ENCODE results near the gene PIEZO2. TPM values are rescaled to one million over a fixed set of nuclear protein-coding genes. Genes with fewer than 3 reads are reported as not detected.

Gene PIEZO2
- polyA plus RNA-seq, 1 experiment: 2.8 TPM

GRCh38 chr18:10745219-10745618, 404.1 kb downstream of the PIEZO2 start:
- CTCF ChIA-PET: interaction anchor here (0.9 kb wide), 1 partner anchor 44 kb away, joined by 3 read pairs; no protein-coding TSS in a partner anchor
- DNase-seq (ENCODE audit: low read depth, low spot score): no peak
- no peaks in the 10 kb centered on the region for H3K27me3 ChIP-seq (ENCODE audit: control insufficient read depth, insufficient read depth, low read length)
- no peak overlapping the region for H3K4me3 ChIP-seq (ENCODE audit: low read depth, low read length)
- no peaks in the 10 kb centered on the region for H3K9me3 ChIP-seq (ENCODE audit: control insufficient read depth, insufficient read depth, low read length)
- POLR2A ChIA-PET: no interaction called here
- TF ChIP-seq CTCF (IDR thresholded peaks at IDR 0.05; ENCODE audit: low read depth, low read length): no peak
- no peak overlapping the region for H3K27ac ChIP-seq (ENCODE audit: low read depth, low read length)

DNA sequence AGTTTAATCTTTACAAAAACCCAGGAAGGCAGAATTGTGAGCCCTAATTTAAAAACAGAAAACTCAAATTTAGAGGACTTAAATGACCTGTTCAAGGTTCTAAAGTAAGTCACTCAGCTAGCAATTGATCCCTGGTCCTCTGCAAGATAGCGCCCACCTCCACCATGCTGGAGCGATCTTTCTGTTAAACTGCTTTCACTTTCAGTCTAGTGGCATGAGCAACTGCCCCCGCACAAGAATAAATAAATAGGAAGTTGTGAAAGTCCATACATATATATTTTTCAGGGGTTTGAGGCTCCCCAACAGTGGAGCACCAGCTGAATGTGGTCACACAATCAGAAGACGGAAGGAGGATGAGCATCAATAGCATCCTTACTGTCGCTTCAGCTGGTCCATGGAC, 405.6 kb downstream of the PIEZO2 start:
- H3K4me3 ChIP-seq (ENCODE audit: low read depth, low read length): no peak overlapping the region
- no peaks in the 10 kb centered on the region for H3K9me3 ChIP-seq (ENCODE audit: control insufficient read depth, insufficient read depth, low read length)
- DNase-seq (ENCODE audit: low read depth, low spot score): no peak
- no peaks in the 10 kb centered on the region for H3K27me3 ChIP-seq (ENCODE audit: control insufficient read depth, insufficient read depth, low read length)
- no peak for TF ChIP-seq CTCF (IDR thresholded peaks at IDR 0.05; ENCODE audit: low read depth, low read length)
- POLR2A ChIA-PET: no interaction called here
- H3K27ac ChIP-seq (ENCODE audit: low read depth, low read length): no peak overlapping the region
- CTCF ChIA-PET: no interaction called here

DNA sequence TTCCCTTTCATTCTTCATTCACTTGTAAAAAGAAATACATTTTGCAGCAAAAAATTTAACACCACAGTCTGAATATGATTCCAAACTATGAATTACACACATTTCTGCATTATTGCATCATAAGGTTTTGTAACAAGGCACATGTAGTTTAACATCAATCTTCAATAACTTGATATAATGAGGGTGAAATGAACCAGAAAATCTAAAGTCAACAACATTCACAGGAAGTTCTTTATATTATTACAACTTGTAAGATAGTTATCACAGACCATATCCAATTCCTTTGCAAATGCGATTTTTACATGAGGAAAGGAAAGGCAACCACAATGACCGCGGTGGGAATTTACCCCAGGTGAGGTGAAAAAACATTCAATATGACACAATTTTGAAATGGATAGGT, 410.2 kb downstream of the PIEZO2 start:
- Histone ChIP-seq H3K9me3 (ENCODE audit: control insufficient read depth, insufficient read depth, low read length) (no peaks in the 10 kb centered on the region), H3K27ac (ENCODE audit: low read depth, low read length) (no peak overlapping the region), H3K4me3 (ENCODE audit: low read depth, low read length) (no peak overlapping the region), H3K27me3 (ENCODE audit: control insufficient read depth, insufficient read depth, low read length) (no peaks in the 10 kb centered on the region)
- TF ChIP-seq CTCF (IDR thresholded peaks at IDR 0.05; ENCODE audit: low read depth, low read length): no peak
- DNase-seq (ENCODE audit: low read depth, low spot score): no peak
- ChIA-PET POLR2A (no interaction called here), CTCF (interaction anchor here (1.0 to 1.1 kb wide), 2 partner anchors 48 to 179 kb away, joined by 3 to 5 read pairs; no protein-coding TSS in a partner anchor)

- H3K27ac ChIP-seq (ENCODE audit: low read depth, low read length): no peak overlapping the region
- H3K4me3 ChIP-seq (ENCODE audit: low read depth, low read length): no peak overlapping the region
- H3K9me3 ChIP-seq (ENCODE audit: control insufficient read depth, insufficient read depth, low read length): no peaks in the 10 kb centered on the region
- POLR2A ChIA-PET: no interaction called here
- no peak for TF ChIP-seq CTCF (IDR thresholded peaks at IDR 0.05; ENCODE audit: low read depth, low read length)
- CTCF ChIA-PET: no interaction called here
- no peaks in the 10 kb centered on the region for H3K27me3 ChIP-seq (ENCODE audit: control insufficient read depth, insufficient read depth, low read length)
- DNase-seq (ENCODE audit: low read depth, low spot score): no peak
Measured at GRCh38 chr18:10736984-10737383, 412.4 kb downstream of the PIEZO2 start.

DNA sequence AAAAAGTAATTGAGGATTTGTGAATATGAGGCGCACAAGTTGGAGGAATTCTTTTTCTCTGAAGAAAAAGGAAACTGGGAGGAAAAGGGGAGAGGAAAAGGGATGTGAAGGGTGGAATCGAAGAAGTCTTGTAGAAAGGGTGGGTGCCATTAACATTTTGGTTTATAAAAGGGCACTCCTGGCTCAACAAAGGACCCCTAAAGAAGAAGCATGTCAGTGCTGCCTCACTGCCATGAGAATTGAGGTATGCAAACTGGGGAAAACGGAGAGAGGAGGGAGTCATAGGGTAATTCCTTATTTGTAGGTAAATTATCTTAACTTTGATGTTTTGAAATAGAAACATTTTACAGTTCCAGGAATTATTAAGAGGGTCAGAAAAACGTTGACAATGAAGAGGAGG, 416.4 kb downstream of the PIEZO2 start:
- no peak overlapping the region for H3K27ac ChIP-seq (ENCODE audit: low read depth, low read length)
- ChIA-PET CTCF (no interaction called here), POLR2A (no interaction called here)
- H3K9me3 ChIP-seq (ENCODE audit: control insufficient read depth, insufficient read depth, low read length): no peaks in the 10 kb centered on the region
- no peak overlapping the region for H3K4me3 ChIP-seq (ENCODE audit: low read depth, low read length)
- TF ChIP-seq CTCF (IDR thresholded peaks at IDR 0.05; ENCODE audit: low read depth, low read length): no peak
- no peaks in the 10 kb centered on the region for H3K27me3 ChIP-seq (ENCODE audit: control insufficient read depth, insufficient read depth, low read length)
- DNase-seq (ENCODE audit: low read depth, low spot score): no peak
